HG03196 (cell line): ENCODE measurements around the gene NME4.

Experiments
- ATAC-seq: cut with Tn5 transposase; IDR thresholded peaks from one replicate; pipeline ENCODE4 v1.9.1; 2021; ENCODE audit not compliant: unreplicated experiment

The NME4 gene

DNA sequence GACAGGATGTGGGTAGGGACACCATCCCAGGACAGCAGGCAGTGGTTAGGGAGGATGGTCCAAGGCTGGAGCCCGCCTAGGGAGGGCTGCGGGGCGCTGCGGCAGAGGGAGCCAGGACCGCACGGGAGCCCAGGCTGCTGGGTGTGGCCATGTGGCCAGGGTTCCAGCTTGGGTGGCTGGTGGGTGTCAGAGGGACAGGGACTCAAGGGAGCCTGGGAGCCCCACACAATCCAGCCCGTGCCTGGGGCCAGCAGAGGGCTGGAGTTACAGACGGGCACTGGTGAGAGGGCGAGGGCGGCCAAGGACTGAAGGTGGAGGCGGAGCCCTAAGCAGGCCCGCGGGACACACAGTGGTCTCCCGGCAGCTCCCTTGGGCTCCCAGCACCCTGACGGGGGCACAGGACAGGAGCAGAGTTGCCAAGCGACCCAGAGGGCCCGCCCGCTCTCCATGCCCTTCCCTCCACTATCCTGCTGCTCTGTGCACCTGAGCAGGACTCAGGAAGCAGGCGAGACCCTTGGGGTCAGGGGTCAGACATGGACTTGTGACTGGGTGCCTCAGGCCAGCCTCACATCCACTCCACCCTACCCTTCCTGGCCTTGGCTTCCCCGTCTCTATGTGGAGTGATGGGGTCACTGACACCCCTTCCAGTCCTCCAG is 33.8 kb upstream of the NME4 start:
- no peak for ATAC-seq

DNA sequence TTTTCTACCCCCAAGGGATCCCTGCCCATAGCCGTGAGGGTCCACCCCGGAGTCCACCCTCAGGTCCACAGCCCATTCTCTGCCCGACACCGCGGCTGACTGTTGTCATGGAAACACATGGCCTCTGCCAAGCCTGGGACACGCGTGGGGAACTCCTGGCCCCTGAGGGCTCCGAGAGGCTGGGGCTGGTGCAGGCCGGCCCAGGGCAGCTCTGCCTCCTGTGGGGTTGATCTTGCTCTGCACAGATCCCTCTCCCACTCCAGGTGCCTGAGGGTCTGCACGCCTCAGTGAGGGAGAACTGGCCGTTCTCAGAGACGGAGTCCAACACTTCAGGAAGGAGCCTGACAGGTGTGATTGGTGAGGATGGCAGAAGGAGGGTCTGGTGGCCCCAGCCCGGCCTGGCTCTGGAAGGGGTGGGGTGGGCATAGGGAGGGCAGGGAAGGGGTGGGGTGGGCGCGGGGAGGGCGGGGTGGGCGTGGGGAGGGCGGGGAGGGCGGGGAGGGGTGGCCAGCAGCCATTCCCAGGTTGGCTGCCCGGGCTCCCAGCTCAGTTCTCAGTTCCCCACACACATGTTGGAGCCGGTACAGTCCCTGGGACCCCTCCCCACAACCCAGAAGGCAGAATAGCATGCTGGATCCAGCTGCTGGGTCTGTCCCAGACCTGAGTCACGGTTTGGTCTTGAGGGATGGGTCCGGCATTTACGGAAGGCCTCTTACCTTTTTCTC is 33.1 kb upstream of the NME4 start:
- ATAC-seq: no peak

GRCh38 chr16:364595-365491 is 32.2 kb upstream of the NME4 start:
- no peak for ATAC-seq

GRCh38 chr16:366476-366875 is 30.5 kb upstream of the NME4 start:
- no peak for ATAC-seq

GRCh38 chr16:367333-367903 is 29.6 kb upstream of the NME4 start:
- no peak for ATAC-seq

DNA sequence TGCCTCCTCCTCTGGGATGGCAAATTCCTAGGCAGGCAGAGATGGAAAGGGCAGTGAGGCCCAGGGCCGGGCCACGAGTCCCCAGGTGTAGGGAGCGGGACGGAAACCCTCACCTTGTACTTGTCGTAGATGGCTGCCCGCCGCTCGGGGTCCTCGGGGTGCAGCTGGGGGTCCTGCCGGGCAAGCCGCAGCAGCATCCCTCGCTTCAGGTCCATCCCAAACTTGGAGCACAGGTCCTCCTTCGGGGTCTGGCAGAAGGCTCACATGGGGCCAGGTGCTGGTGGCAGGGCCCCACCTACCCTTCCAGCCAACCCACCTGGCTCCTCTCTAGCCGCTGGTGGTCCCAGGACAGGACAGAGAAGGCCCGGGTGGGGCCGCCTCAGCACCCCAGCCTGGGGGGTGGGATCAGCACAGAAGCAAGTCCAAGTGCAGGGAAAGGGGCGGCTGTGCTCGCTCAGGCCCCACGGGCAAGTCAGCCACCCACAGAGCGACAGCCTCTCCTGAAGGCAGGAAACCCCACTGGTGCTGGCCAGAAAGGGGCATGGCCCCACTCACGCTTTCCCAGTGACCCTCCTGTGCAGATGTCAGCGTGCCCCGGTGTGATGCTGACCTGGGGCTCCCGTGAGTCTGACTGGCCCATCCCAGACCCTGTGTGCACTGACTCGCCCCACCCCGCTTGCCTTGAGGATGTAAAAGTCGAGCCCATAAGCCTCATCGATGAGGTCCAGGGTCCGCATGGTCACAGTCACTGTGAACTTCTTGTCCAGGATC is 28.4 kb upstream of the NME4 start:
- ATAC-seq: no peak

- no peak for ATAC-seq
Measured at GRCh38 chr16:369275-369865, 27.6 kb upstream of the NME4 start.

DNA sequence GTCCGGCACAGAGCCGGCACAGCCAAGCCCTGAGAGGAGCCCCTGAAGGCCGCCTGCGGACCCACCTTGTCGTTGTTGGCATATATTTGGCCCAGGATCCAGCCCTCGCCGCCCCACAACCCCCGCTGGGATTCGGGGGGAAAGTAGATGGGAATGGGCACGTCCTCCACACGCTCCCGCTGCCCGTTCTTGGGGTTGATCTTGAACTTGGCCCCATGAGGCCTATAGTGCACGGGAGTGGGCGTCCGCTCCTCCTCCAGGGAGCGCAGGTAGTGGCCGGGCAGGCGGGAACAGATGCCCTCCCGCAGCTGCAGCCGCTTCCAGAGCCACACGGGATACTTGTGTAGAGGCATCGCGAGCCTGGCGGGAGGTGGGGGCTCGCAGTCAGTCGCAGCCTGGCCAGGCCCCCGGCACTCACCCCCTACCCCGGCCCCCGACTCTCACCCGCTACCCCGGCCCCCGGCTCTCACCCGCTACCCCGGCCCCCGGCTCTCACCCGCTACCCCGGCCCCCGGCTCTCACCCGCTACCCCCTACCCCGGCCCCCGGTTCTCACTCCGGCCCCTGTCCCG is 27.0 kb upstream of the NME4 start:
- ATAC-seq: no peak

DNA sequence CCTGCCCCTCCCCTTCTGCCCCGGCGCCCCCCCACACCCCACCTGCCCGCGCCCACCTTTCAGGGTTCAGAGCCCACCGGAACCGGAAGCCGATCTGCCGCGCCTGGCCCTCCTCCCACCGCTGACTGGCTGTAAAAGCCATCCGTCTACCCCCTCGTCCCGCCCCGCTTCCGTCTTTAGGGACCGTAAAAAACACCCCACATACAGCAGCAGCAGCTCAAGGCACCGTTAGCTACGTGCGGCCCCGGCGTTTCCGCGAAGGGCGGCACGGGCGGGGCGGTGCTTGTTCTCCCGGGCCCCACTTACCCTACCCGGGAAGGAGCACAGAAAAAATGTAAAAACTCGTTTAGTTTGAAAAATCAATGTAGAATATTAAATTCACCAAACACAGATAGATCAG is 26.6 kb upstream of the NME4 start, which contains the start of gene MRPL28:
Gene MRPL28, minus strand, starts transcription at position 96 of the 400 bp plus-strand sequence. CDS start 320 bp downstream, outside the sequence.
- peak; percentile 78 for ATAC-seq

GRCh38 chr16:370979-371514 is 26.0 kb upstream of the NME4 start:
- no peak for ATAC-seq

- ATAC-seq: no peak
Measured at GRCh38 chr16:371515-372301, 25.3 kb upstream of the NME4 start.

DNA sequence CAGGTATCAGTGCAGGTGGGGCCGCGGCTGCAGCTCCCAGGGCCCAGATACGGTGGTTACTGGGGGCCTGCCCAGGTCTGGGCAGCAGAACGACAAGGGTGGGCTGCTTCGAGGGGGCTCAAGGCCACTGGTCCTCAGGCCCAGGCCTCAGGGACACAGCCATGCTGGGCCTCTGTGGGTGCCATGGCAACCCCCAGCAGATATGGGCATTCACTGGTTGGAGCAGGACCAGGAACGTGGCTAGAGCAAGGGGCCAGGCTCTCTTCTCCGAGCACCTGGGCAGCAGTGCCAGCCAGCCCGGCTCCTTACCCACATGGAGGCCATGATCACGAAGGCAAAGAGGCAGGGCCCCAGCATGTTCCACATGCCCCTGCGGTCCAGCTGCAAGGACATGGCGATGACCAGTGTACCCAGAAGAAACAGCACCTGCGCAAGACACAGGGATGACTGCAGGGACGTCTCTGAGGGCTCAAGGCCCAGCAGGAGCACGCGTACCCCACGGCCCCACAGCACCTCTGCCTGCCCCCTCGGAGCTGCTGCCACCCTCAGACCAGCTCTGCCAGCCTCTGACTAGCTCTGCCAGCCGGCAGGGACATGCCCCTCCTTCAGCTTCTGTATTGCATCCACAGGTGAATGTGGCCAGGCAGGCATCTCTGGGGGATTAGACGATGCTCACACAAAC is 24.6 kb upstream of the NME4 start:
- ATAC-seq: no peak

- ATAC-seq: no peak
Measured at GRCh38 chr16:373020-373598, 23.9 kb upstream of the NME4 start.

- no peak for ATAC-seq
Measured at GRCh38 chr16:373848-374615, 23.0 kb upstream of the NME4 start.

- ATAC-seq: no peak
Measured at GRCh38 chr16:374616-374926, 22.4 kb upstream of the NME4 start.

- no peak for ATAC-seq
Measured at GRCh38 chr16:375212-375611, 21.8 kb upstream of the NME4 start.
